GM19455 (cell line): ENCODE results near the gene DUSP16.
"Not testable (repeated sequence)": the region's sequence is repeated elsewhere in the genome, so short reads cannot be mapped to it uniquely, and the experiment has no call there.

Experiments
- ATAC-seq: cut with Tn5 transposase; IDR thresholded peaks from one replicate; pipeline ENCODE4 v1.9.1; 2021; ENCODE audit not compliant: unreplicated experiment

DUSP16 gene

GRCh38 chr12:12473223-12473622 is 89.4 kb downstream of the DUSP16 start:
- ATAC-seq, result no peak

- ATAC-seq, result not testable (repeated sequence)
Observed at GRCh38 chr12:12471982-12472961, 90.4 kb downstream of the DUSP16 start.

- no peak for ATAC-seq
Observed at GRCh38 chr12:12470751-12471306, 91.8 kb downstream of the DUSP16 start.

GRCh38 chr12:12469386-12469785 is 93.3 kb downstream of the DUSP16 start:
- no peak for ATAC-seq

- no peak for ATAC-seq
Observed at GRCh38 chr12:12468575-12468974, 94.1 kb downstream of the DUSP16 start.

GRCh38 chr12:12467688-12468261 is 94.9 kb downstream of the DUSP16 start:
- no peak for ATAC-seq

- no peak for ATAC-seq
Observed at GRCh38 chr12:12467264-12467663, 95.4 kb downstream of the DUSP16 start.

GRCh38 chr12:12466157-12466556 is 96.5 kb downstream of the DUSP16 start:
- no peak for ATAC-seq

GRCh38 chr12:12465522-12465921 is 97.1 kb downstream of the DUSP16 start:
- no peak for ATAC-seq

GRCh38 chr12:12461923-12462315 is 100.7 kb downstream of the DUSP16 start:
- no peak for ATAC-seq

- ATAC-seq, result no peak
Observed at GRCh38 chr12:12460935-12461922, 101.4 kb downstream of the DUSP16 start.

- ATAC-seq, result no peak
Observed at GRCh38 chr12:12456637-12457036, 106.0 kb downstream of the DUSP16 start.

GRCh38 chr12:12454315-12454714 is 108.3 kb downstream of the DUSP16 start:
- ATAC-seq, result no peak

GRCh38 chr12:12453635-12454034 is 109.0 kb downstream of the DUSP16 start:
- ATAC-seq, result no peak

- no peak for ATAC-seq
Observed at GRCh38 chr12:12452326-12452902, 110.2 kb downstream of the DUSP16 start.

- ATAC-seq, result no peak
Observed at GRCh38 chr12:12451098-12451497, 111.6 kb downstream of the DUSP16 start.

- ATAC-seq, result no peak
Observed at GRCh38 chr12:12450043-12450471, 112.6 kb downstream of the DUSP16 start.

- ATAC-seq, result no peak
Observed at GRCh38 chr12:12449533-12450025, 113.1 kb downstream of the DUSP16 start.

GRCh38 chr12:12447837-12448236 is 114.8 kb downstream of the DUSP16 start:
- ATAC-seq, result no peak

- no peak for ATAC-seq
Observed at GRCh38 chr12:12447236-12447635, 115.4 kb downstream of the DUSP16 start.
